Spleen (tissue), 11 donors: Measurements from ENCODE around the gene PPP1R13B. TPM values are rescaled to one million over a fixed set of nuclear protein-coding genes. Genes with fewer than 3 reads are reported as not detected.

Source experiments
- DNase-seq: peaks from one replicate; pipeline ENCODE4 v3.0.0-alpha.2; 2020
- H3K27ac ChIP-seq, 8 donors: fragments of 200-600 bp; sonication (generic) in 7 of 8; 1 replicate in 4 of 8; 2 replicates in 4 of 8; pipeline versions ENCODE4 v1.5.0 to v1.8.0; 2016 to 2021; ENCODE audit warnings: inconsistent platforms in 4 of 8, mild to moderate bottlenecking in 4 of 8, moderate library complexity in 1 of 8
- H3K27me3 ChIP-seq, 7 donors: fragments of 200-600 bp; sonication (generic) in 6 of 7; replicated peaks in 1 of 7; 1 replicate in 4 of 7; 2 replicates in 3 of 7; pipeline versions ENCODE4 v1.5.0 to v1.8.0; 2016 to 2021; ENCODE audit warnings: inconsistent platforms in 3 of 7, mild to moderate bottlenecking in 1 of 7
- H3K36me3 ChIP-seq, 6 donors: fragments of 200-600 bp; sonication (generic) in 5 of 6; 1 replicate in 4 of 6; 2 replicates in 2 of 6; pipeline versions ENCODE4 v1.5.0 to v1.8.0; 2016 to 2021; ENCODE audit warnings: inconsistent platforms in 2 of 6
- H3K4me1 ChIP-seq, 6 donors: fragments of 200-600 bp; sonication (generic) in 5 of 6; 1 replicate in 3 of 6; 2 replicates in 3 of 6; pipeline versions ENCODE4 v1.5.0 to v1.8.0; 2016 to 2021; ENCODE audit warnings: inconsistent platforms in 3 of 6
- H3K4me3 ChIP-seq, 8 donors: fragments of 200-600 bp; sonication (generic) in 7 of 8; 1 replicate in 4 of 8; 2 replicates in 4 of 8; pipeline versions ENCODE4 v1.5.0 to v1.8.0; 2016 to 2021; ENCODE audit warnings: inconsistent platforms in 4 of 8, mild to moderate bottlenecking in 4 of 8, moderate library complexity in 2 of 8
- H3K9me3 ChIP-seq, 8 donors: fragments of 200-600 bp; sonication (generic) in 7 of 8; 1 replicate in 4 of 8; 2 replicates in 4 of 8; pipeline versions ENCODE4 v1.5.0 to v1.8.0; 2016 to 2021; ENCODE audit warnings: inconsistent platforms in 4 of 8
- POLR2A ChIP-seq, 3 donors: fragments of 450-650 bp; IDR thresholded peaks; one replicate each; pipeline ENCODE4 v1.5.1; 2017; ENCODE audit warnings: antibody characterized with exemption in 3 of 3, mild to moderate bottlenecking in 1 of 3
- POLR2AphosphoS5 ChIP-seq, 3 donors: sonication (generic); formaldehyde crosslinking; IDR thresholded peaks; one replicate each; pipeline ENCODE4 v1.5.1; 2017; ENCODE audit warnings: antibody characterized with exemption in 3 of 3
- WGBS, 5 donors: extraction: QIAGEN DNeasy Blood & Tissue Kit in 3 of 5; methylation state at CpG; one replicate each; pipeline versions ENCODE4 v1.1.5 to v1.1.7; 2013 to 2018; 5-methylcytosine and 5-hydroxymethylcytosine counted together
- intact Hi-C: fragments of 100-400 bp; cut with DNase I; formaldehyde crosslinking; loops from one replicate; pipeline ENCODE4 v1.15.0; 2023; ENCODE audit warnings: low total_unique reads
- polyA plus RNA-seq, 3 donors: library from polyadenylated mRNA; stranded (reverse); fragments of 200-250 nt; gene quantifications; one replicate each; pipeline ENCODE4 v1.2.1, GENCODE V29; 2013
- total RNA-seq, 7 donors: library from RNA; depleted of rRNA in 3 of 7; stranded (reverse); fragments of >200 nt in 3 of 7; fragmentation: NEBNext Ultra II Directional in 4 of 7; extraction: Animal tissue kit (Norgen Biotek cat#: 25700) in 4 of 7; gene quantifications; one replicate each; pipeline versions ENCODE4 v1.1.0 to v1.2.1, GENCODE V29; 2016 to 2021
- TF ChIP-seq, protein P1 (sequence below), 11 experiments: fragments of 200-600 bp in 7 of 11; fragments of 450-650 bp in 4 of 11; sonication (generic) in 4 of 11; IDR thresholded peaks in 8 of 11; conservative IDR thresholded peaks in 3 of 11; 1 replicate in 7 of 11; 2 replicates in 4 of 11; pipeline versions ENCODE4 v1.4.0 to v1.8.0; 2016 to 2021; ENCODE audit warnings: antibody characterized with exemption in 11 of 11, inconsistent platforms in 4 of 11, mild to moderate bottlenecking in 1 of 11
- donor health status: healthy with polysubstance abuse.
- donor health status: DM: no; HTN: no; CAD: no; lungs with moderate emphysema.
- donor health status: DM: no; HTN: no; CAD: no.
- donor health status: Bipolar disorder and iron deficiency.
- donor health status: healthy.
- donor health status: DM: no; HTN: no; CAD: no.
- donor health status: DM: yes; HTN: yes; CAD: no.

PPP1R13B gene
- total and polyA plus RNA-seq, 10 donors = 5.7 to 95.3 (median 36.6) TPM

DNA sequence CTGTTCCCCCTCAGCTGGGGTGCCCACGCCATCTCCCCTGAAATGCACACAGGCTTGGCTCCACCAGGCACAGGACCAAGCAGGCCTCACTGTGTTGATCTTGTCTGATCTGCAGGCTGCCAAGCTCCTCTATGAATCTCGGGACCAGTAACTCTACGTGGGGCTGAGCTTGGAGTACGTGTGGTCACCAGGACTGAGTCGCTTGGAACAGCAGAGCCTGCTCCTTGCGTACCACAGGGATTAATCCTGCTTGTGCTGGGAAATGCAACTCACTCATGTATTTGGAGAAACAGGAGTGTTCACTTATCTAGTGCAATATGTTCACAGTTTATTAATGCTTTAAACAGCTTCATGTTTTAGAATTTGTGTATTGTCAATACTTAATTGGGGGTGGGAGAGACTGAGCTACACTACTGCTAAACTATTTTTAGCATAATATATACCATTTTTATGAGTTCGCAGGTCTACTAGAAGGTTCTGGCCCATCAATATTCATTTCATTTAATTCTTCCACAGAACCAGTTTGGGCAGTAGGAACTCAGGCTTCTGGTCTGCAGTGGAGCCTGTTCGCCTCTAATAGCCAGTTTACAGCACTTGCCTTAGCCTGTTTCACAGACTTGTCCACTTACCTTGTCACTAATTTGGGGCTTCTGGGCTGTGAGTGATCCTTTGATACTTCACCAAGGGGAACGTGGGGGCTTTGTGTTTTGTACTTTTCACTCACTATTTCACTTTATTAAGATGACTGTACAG, 114.3 kb downstream of the PPP1R13B start:
- Histone ChIP-seq H3K36me3 (peaks cover 0 to 99% (median 62%) of the 10 kb centered on the region in 6 donors), H3K4me1 (peaks cover 0 to 41% (median 18%) of the 10 kb centered on the region in 6 donors), H3K27ac (peak overlapping the region in 1 of 8 donors; percentile 30), H3K4me3 (no peak overlapping the region), H3K9me3 (no peaks in the 10 kb centered on the region), H3K27me3 (no peaks in the 10 kb centered on the region)
- 91 to 97% (median 94%) methylated on average over 9 of the region's 9 CpGs for WGBS, 5 donors
- intact Hi-C loops = no loop called here
- DNase-seq = no peak
- TF ChIP-seq, protein P1, sequence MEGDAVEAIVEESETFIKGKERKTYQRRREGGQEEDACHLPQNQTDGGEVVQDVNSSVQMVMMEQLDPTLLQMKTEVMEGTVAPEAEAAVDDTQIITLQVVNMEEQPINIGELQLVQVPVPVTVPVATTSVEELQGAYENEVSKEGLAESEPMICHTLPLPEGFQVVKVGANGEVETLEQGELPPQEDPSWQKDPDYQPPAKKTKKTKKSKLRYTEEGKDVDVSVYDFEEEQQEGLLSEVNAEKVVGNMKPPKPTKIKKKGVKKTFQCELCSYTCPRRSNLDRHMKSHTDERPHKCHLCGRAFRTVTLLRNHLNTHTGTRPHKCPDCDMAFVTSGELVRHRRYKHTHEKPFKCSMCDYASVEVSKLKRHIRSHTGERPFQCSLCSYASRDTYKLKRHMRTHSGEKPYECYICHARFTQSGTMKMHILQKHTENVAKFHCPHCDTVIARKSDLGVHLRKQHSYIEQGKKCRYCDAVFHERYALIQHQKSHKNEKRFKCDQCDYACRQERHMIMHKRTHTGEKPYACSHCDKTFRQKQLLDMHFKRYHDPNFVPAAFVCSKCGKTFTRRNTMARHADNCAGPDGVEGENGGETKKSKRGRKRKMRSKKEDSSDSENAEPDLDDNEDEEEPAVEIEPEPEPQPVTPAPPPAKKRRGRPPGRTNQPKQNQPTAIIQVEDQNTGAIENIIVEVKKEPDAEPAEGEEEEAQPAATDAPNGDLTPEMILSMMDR (IDR thresholded peaks at IDR 0.05 in 8 of 11, conservative IDR thresholded peaks at IDR 0.05 in 3 of 11) = no peak
- no peak for TF ChIP-seq POLR2AphosphoS5 (IDR thresholded peaks at IDR 0.05)
- TF ChIP-seq POLR2A (IDR thresholded peaks at IDR 0.05) = no peak

DNA sequence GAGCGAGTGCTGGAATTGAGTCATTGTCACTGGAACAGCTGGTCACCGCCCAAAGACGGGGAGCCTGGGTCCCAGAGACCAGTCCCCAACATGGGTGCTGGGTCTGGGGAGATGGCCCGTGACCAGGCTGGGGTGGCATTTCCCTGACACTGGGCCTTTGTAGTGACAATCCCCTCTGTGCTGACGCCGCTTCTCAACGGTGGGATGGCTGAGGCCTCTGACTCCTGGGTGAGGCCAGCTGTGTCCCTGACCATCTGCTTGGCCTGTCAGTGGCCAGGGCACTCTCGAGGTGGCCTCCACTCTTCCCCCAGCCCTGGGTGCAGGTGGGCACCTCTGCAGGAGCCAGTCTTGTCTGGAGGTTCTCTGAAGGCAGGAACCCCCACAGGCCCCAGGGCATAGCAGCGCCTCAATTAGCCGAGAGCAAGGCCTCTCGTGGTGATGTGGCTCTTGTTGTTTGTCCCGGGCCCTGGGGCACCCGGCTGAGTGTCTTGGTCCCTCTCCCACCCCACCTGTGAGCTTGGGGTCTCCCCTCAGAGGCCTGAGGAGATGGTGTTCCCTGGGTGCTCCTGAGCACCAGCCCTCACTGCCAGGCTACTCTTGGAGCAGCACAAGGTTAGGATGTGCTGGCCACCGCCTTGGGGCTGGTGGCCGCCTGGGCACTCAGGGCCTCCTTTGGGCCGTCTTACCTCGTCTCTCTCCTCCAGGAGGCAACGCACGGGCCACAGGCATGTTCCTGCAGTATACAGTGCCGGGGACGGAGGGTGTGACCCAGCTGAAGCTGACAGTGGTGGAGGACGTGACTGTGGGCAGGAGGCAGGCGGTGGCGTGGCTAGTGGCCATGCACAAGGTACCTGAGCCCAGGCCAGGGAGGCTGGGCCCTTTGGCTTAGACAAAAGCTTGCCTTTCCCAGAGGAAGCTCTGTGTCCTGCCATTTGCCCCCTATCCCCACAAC, 115.2 kb downstream of the PPP1R13B start:
- peak; percentile 10 to 36 (median 26) for TF ChIP-seq POLR2AphosphoS5 (IDR thresholded peaks at IDR 0.05)
- TF ChIP-seq, protein P1 (IDR thresholded peaks at IDR 0.05 in 8 of 11, conservative IDR thresholded peaks at IDR 0.05 in 3 of 11) = no peak
- intact Hi-C loops = no loop called here
- DNase-seq = peak; percentile 71
- Histone ChIP-seq H3K36me3 (peaks cover 0 to 99% (median 60%) of the 10 kb centered on the region in 6 donors), H3K4me1 (peaks cover 0 to 41% (median 18%) of the 10 kb centered on the region in 6 donors), H3K9me3 (no peaks in the 10 kb centered on the region), H3K27ac (peak overlapping the region in 1 of 8 donors; percentile 30), H3K27me3 (no peaks in the 10 kb centered on the region), H3K4me3 (no peak overlapping the region)
- WGBS, 5 donors = 92 to 96% (median 93%) methylated on average over 13 to 24 of the region's 24 CpGs

GRCh38 chr14:103731481-103731880, 115.9 kb downstream of the PPP1R13B start:
- Histone ChIP-seq H3K4me3 (no peak overlapping the region), H3K36me3 (peaks cover 0 to 98% (median 57%) of the 10 kb centered on the region in 6 donors), H3K4me1 (peaks cover 0 to 41% (median 18%) of the 10 kb centered on the region in 6 donors), H3K27me3 (no peaks in the 10 kb centered on the region), H3K9me3 (no peaks in the 10 kb centered on the region), H3K27ac (no peak overlapping the region)
- TF ChIP-seq POLR2A (IDR thresholded peaks at IDR 0.05) = no peak
- TF ChIP-seq, protein P1 (IDR thresholded peaks at IDR 0.05 in 8 of 11, conservative IDR thresholded peaks at IDR 0.05 in 3 of 11) = no peak
- no peak for TF ChIP-seq POLR2AphosphoS5 (IDR thresholded peaks at IDR 0.05)
- intact Hi-C loops = no loop called here
- peak; percentile 67 for DNase-seq
- WGBS, 5 donors = 93 to 96% (median 95%) methylated on average over 14 to 15 of the region's 15 CpGs
